GDM1 (cell line): ENCODE measurements around the gene PKP2.
"Not testable (repeated sequence)": the region's sequence is repeated elsewhere in the genome, so short reads cannot be mapped to it uniquely, and the experiment has no call there.

Experiments used
- DNase-seq: peaks from one replicate; lab custom pipeline; 2025; lab: John Stamatoyannopoulos, UW

PKP2 gene

DNA sequence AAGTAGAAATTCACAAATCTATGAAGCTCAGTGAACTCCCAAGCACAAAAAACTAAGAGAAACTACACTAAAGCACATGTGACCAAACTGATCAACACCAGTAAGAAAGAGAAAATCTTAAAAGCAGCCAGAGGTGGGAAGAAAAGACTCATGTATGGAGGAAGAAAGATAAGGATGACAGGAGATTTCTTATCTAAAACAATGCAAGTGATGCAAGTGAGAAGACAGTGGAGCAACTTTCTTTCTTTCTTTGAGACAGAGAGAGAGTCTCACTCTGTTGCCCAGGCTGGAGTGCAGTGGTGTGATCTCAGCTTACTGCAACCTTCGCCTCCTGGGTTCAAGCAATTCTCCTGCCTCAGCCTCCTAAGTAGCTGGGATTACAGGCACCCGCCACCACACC is 34.9 kb downstream of the PKP2 start:
- DNase-seq: not testable (repeated sequence)

DNA sequence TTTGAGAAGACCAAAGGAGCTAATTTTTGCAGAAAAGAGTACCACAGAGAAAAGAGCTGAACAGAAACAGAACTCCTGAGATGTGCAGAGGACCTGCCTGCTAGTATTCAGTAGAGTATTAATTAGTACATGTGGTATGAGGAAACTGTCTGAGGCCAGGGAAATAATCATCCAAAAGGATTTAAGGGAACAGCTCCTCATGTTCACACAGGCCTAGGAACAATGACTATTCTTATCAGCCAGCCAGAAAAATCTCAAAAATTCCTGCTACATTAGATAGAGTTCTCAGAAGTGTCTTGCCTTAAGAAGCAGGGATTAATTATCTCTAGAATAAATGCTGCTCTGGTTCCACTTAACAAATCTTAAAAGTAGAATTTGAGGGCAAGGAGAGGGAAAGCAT is 36.4 kb downstream of the PKP2 start:
- DNase-seq: no peak

DNA sequence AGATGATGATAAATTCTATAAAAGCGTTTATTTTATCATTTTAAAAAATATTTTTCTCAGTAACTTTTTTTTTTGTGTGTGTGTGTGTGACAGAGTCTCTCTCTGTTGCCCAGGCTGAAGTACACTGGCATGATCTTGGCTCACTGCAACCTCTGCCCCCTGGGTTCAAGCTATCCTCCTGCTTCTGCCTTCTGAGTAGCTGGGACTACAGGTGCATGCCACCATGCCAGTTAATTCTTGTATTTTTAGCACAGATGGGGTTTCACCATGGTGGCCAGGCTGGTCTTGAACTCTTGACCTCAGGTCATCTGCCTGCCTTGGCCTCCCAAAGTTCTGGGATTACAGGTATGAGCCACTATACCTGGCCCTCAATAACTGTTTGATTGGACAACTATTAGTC is 37.2 kb downstream of the PKP2 start:
- no peak for DNase-seq

DNA sequence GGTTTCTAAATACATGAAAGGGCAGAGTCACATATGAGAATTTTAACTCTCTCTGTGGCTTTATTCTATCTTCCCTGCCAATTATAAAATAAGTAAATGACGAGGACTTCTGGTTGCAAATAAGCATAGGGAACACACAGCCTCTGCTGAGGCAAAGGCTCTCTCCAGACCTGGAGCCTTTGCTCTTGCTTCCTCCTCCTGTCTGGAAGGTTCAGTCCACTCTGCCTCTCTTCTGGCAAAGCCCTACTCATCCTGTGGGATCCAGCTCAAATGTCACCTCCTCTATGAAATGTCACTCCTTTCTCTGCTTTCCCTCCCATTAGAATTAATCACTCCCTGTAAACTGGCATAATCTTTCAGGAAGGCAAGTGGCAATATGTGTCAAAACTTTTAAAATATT is 41.9 kb downstream of the PKP2 start:
- no peak for DNase-seq

DNA sequence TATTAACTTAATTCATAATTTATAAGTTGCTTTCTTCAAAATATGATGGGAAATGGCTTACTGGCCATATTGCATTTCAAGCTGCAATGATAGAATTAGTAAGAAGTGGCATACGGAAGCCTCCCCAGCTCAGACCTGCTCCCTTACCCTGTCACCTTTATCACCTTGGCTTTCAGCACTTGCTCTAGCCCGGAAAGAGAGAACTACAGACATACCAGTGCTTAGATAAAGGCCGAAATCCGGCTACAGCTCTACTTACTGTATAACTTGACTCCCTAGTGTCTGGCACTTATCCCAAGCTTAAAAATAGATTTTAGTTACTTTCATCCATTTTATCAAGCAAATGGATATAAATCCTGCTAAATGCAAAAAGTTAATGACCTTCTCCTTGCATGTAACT is 42.5 kb downstream of the PKP2 start:
- DNase-seq: no peak

DNA sequence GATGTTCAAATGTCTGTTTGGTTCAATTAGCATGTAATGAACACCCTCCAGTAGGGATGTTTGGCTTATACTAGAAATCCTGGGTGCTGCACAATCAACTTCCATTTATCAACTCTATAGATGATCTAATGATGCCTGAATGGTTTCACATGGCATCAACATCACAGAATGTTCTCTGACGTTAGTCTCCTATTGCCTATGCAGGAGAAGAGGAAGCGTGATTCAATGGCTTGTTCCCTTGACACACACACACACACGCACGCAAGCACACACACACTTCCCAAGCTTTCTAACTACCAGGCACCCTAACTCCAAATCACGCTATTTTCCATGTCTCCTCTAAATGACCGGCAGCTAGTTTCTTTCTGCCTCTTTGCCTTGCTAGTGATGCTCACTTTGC is 49.3 kb downstream of the PKP2 start:
- no peak for DNase-seq

DNA sequence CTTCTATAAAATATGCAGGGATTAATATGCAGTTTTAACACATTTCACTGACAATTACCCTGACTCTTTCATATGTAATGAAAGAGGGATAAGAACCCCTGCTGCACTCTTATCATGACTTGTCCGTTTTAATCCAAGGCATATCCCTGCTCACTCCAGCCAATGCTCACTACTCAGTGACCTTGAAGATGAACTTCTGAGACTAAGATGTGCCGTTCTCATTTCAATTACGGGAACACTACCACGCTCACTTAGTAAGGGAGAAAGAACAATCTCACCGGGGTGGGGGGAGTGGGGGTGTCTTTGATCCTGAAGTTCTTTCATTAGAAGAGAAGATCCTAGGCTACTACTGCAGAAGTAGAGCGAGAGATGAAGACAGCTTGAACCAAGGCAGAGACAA is 50.5 kb downstream of the PKP2 start:
- no peak for DNase-seq

DNA sequence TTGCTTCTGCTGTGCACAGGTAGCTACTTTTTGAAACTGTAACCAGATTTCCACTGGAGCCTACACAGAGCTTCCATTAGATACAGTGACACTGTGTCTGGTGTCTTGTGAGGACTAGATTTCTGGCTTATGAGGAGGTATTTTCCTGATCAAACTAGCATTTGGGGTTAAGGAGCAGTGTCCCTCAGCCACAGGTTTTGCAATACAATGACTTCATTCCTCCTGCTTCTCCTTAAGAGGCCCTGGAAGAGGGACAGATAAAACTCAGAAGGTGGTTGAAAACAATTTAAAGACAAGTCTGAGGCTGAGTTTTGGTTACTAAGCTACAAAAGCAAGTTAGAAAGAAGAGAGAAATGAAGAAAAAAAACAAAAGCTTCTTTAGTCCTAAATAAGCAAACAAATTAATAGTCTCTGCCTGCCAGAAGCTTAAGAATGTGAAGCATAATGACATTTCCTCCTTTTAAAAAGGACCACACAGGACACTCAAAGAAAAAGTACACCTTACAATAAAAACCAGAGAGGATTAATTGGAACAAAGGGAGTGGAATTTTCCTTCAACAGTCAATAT is 53.0 kb downstream of the PKP2 start:
- no peak for DNase-seq

DNA sequence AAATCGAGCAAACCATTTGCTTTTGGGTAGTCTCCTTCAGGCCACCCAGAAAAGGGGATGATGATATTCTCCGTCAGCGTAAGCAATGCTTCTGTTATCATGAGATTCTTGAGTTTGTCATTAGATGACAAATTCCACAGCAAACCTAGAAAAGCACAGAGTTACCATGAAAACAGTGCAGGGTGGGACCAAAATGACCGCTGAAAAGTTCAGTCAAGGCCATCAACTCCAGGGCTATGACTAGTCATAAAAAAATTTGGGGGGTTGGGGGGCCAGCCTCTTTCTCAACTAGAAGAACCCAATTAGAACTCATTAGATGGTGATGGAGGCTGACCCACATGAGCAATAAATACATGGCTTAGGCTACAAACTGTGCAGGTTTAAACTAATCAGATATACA is 55.5 kb downstream of the PKP2 start:
- DNase-seq: no peak

DNA sequence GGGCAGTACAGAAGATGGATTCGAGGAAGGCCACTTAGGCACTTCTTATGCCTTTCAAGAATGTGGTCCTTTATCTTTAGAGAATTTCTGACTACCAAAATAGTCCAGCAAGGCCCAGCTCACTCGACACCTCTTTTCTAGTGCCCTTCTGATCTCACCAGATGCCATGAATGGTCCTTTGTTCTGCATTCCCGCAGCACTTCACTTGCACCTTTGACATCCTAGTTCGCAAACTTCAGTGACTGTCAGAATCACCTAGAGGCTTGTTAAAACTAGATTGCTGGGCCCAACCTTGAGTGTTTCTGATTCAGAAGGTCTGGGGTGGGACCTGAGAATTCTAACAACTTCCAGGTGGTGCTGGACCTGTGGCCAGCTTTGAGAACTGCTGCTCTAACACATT is 56.7 kb downstream of the PKP2 start:
- DNase-seq: no peak

DNA sequence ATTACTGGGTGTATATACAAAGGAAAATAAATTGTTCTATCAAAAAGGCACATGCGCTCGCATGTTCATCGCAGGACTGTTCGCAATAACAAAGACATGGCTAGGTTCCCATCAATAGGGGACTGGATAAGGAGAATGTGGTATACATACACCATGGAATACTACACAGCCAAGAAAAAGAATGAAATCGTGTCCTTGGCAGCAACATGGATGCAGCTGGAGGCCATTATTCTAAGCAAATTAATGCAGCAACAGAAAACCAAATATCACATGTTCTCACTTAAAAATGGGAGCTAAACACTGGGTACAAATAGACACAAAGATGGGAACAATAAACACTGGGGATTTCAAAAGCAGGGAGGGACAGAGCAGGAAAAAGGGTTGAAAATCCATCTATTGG is 58.6 kb downstream of the PKP2 start:
- DNase-seq: no peak

DNA sequence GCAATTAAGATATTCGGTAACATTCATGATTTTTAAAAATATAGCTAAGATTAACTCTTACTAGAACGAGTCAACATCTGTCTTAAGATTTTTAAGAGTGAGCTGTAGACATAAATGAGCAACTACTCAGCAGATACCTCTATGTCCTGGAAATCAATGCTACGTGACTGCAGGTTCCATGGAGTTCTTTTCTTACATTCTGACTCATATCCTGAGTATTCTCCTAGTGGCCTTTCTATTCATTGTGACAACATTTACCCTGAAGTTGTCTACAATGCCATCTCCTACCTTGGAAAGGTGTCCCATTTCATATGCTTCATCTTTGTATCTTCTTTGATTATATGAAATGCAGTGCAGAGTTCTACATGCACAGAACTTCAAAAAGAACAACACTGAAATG is 59.9 kb downstream of the PKP2 start:
- no peak for DNase-seq

DNA sequence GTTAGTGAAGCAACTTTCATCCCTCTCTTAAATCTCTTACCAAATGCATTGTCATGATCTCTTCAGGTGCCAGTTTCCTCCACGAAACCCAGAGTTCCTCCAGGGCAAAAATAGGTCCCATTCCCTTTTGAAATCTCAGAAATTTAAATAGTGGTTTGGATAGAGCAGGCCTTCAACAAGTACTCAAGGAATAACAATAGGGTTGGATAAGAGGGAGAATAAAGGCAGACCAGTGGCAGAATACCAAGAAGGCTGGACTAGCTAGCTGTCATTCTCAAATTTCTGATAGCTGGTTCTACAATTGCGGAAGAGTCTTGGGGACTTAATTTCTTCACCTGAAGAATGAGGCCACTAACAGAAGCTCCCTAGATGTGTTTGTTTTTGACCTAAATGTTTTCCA is 62.5 kb downstream of the PKP2 start:
- no peak for DNase-seq

DNA sequence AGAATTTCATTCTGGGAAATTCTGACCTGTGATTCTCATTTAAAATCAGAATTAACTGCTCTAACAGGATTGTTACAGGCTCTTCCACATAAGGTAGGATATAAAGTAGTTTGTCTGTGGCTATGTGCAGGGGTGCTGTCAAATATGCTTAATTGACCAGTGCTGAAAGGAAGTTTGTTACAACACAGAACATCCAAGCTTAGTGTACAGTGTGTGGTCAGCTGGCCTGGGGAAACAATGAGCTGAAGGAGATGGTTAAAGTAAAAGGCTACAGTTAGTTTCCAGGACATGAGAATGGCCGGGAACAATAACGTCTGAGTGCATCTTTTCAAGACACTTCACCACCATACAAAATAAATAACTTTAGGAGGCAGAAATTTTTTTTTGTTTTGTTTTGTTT is 68.0 kb downstream of the PKP2 start:
- DNase-seq: no peak

DNA sequence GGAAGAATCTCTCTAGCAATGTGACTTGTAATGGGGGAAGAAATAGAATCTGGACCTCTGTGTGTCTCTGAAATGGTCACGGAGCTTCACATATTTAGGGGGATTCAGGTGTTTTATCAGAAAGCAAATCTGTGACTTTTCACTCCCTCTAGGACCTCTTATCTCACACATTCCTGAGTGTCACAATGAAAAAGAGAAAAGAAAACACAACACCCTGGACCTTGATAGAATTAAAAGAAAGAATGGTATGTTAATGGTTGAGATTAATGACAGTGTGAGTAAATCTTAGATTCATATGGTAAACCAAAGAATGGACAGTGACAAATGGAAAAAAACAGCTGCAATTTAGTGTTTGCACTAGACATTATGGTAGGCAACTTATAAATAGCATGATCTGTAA is 68.5 kb downstream of the PKP2 start:
- DNase-seq: no peak

DNA sequence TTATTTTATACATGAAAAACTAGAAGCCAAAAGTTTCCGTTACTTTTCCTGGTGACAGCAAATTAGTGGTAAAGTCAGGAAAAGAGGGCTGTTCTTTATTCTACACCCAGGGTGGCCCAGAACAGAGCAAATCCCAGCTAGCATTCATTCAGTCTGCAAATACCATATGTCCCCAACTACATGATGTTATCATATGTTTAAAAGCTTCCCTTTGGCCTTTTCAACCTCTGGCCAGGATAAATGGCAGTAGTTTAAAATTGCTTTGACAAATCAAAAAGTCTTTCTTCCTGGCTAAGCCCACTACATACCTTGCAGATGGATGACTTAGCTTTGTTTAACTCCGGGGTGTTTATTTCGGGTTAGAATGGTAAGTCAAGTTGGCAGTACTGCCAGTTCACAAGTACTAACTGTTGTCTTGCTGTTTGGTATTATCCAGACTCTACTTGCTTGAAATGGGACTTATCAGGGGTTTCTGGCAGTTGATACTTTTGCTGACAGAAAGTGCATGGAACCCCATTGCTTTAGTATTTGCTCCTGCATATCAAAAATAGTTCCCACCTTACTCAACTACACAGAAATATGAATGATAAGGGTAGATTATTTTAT is 69.7 kb downstream of the PKP2 start:
- DNase-seq: no peak

DNA sequence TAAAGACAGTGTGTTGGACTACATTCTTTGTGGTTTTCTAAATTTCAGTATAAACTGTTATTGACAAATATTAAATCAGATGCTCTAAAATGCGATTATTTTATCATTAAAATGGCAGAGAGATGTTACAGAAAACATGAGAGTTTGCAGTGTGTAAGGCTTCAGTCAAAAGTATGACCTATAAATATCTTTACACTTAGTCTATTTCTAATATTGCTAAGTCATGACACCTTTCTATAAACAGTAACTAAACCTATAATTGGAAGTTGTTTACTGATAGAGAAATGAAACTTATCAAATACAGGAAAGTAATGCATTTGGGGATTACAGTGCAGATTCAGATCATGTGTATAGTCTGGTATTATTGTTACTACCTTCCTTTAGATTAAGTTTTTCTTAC is 72.0 kb downstream of the PKP2 start:
- no peak for DNase-seq

DNA sequence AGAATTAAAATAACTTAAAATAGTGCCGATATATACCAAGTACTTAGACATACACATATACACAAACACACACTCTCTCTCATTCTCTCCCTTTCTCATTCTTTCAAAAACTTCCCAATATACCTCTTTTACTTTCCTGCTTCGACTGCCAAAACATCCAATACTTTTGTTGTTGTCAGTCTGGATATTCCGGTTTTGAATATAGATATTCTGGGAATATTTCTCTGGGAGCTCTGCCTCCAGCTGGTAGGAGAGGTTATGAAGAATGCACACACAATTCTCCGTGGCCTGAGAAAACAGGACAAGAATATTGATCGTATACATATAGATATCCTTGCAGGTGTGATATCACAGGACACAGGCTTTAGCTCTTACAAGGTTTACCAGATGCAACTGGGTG is 74.2 kb downstream of the PKP2 start:
- no peak for DNase-seq

DNA sequence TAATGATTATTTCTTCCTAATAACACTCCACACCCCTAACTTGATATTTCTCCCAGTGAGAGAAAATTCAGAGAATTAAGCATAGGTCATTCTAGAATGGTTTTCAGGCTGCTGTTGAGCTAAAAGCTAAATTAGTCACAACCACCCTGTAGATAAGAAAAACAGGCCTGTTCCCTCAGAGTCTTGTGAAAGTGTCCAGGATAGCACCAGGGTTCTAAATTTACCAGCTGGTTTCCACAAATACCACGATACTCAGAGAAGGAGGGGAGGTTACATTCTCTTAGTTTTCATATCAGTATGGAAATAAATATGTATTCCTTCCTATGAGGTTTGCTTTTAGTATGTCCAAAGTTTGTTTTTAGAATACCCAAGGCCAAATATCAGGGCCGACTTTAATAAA is 74.9 kb downstream of the PKP2 start:
- DNase-seq: no peak

DNA sequence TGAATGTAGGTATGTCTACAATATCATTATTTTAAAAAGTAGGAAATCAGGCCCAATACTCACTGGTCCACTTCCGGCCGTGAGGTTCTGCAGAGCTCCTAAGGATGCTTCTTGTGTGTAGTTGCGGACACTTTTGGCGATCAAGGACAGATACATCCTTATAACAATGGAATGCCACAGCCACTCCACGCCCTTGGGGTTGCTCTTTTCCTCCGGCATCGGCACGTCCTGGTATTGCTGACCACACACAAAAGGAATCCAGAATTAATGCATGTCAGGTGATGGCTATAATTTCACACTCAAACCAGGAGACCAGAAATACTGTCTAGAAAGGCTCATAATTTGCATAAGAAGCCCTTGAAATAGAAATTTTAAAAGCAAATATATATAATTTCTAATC is 75.3 kb downstream of the PKP2 start:
- no peak for DNase-seq

DNA sequence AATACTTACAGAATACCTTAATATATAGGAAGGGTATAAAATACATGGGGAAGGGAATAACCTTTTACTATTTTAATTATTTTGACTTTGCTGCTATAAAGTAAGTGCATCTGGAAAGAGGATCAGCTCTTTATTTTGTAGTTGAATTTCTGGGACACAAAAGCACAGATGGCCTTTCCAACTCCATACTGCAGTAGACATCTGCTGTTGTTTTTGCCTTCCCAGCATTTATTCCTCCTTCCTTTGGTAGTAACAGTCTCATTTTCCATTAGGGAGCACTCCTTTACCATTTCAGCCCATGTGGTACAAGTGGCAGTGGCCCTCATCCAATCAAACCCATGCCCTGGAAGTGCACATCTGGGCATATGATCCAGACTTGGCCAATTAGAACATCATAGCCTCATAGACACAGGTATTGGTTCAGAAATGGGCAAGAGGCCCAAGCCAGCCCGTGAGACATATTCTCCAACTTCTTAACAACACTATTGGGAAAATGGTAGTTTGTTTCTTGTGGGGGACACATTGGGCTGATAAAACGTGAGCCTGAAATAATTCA is 76.1 kb downstream of the PKP2 start:
- DNase-seq: no peak

DNA sequence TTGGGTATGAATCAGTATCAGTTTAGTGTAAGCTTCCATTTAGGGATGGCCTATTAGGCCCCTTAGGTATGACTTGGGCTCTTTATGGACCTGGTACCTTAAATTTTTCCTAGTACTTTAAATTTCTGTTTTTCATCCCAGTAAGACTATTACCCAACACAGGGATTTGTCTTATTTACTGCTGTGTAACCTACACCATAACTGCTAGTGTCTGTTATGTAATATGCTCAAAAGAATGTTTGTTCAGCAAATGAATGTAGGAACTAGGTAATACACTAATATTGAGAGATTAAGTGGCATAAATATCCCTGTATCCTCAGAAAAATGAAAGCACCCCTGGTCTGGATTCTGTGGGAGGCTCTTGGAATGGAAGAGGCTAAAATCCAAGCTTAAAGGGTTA is 77.2 kb downstream of the PKP2 start:
- no peak for DNase-seq

DNA sequence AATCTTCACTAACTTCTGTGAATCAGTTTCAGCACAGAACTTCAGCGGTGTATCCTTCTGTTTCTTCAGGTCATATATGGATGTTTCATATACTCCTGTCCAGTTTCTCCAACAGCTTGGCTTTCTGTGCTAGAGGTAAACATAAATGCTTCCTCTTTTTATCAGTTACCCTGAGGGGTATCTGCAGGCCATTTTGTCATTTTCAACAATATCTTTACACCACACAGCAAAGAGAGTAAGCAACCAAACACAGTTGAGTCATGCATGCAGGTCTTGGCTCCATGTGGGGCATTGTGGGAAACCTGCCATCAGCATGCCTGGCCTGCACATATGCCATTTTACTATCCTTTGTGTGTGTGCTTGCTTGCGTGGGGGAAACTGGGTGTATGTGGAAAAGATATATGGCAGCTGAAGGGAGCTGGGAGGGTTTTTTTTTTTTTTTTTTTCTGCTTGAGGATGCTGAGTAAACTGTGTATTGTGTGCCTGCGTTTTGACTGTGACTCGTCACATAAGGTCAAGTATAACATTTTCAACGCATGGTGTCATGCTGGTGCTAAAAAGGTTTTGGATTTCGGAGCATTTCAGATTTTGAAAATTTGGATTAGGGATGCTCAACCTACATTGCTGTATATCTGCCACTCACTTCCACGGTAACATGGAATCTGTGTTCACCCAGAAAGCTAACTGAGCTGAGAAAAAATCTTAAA is 84.7 kb downstream of the PKP2 start:
- no peak for DNase-seq

DNA sequence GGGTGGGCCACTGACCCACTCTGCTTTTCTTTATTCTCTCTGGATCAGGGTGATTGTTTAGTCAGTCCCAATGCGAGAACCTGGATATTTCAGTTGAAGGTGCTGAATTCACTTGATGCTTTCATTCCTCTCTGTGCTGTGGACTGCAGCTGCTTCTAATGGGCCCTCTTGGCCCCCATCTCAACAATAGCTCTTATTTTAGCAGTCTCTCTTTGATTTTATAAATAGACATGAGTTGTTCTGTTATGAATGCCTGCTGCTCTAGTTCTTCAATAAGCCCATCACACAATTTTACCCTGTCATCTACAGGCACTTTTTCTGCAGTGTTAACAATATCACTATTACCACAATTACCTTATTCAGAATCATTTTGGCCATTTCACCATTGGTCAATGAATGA is 86.7 kb downstream of the PKP2 start:
- DNase-seq: no peak
